Measurements from ENCODE around the gene PATE3.

The PATE3 gene
- total RNA-seq, result 0 to 0.04 (median 0) reads per million in 18 experiments

GRCh38 chr11:125787827-125788226, at the start of gene PATE3:
PATE3 (plus strand) TSS chr11:125788127; CDS start chr11:125788152, 25 bp downstream.
- no peak for DNase-seq

GRCh38 chr11:125740617-125741016, 47.3 kb upstream of the PATE3 start:
- no peak for DNase-seq

GRCh38 chr11:125743681-125744080, 44.2 kb upstream of the PATE3 start:
- no peak for DNase-seq

GRCh38 chr11:125745979-125746378, 41.9 kb upstream of the PATE3 start, which contains the start of gene PATE1:
PATE1 (plus strand) TSS chr11:125746279; CDS start chr11:125746305, 26 bp downstream.
- no peak for DNase-seq

GRCh38 chr11:125750629-125751028, 37.3 kb upstream of the PATE3 start:
- no peak for DNase-seq

GRCh38 chr11:125756050-125756449, 31.9 kb upstream of the PATE3 start:
- no peak for DNase-seq

GRCh38 chr11:125762445-125762844, 25.5 kb upstream of the PATE3 start:
- no peak for DNase-seq

- no peak for DNase-seq
These were observed 24.4 kb upstream of the PATE3 start for GRCh38 chr11:125763483-125763882.

GRCh38 chr11:125766251-125766650, 21.7 kb upstream of the PATE3 start:
- no peak for DNase-seq

- DNase-seq, result no peak
These were observed 19.4 kb upstream of the PATE3 start for GRCh38 chr11:125768336-125769046.

- DNase-seq, result no peak
These were observed 17.3 kb upstream of the PATE3 start for GRCh38 chr11:125770583-125770982.

GRCh38 chr11:125772834-125773505, 15.0 kb upstream of the PATE3 start:
- DNase-seq, result no peak

GRCh38 chr11:125773516-125773915, 14.4 kb upstream of the PATE3 start:
- DNase-seq, result no peak

GRCh38 chr11:125777309-125777708, 10.6 kb upstream of the PATE3 start:
- DNase-seq, result no peak

- DNase-seq, result no peak
These were observed 9.2 kb upstream of the PATE3 start, which contains the start of gene PATE2 for GRCh38 chr11:125778728-125779127. PATE2 (minus strand) TSS chr11:125778828; CDS start chr11:125778773, 55 bp downstream.

GRCh38 chr11:125784678-125785077, 3.2 kb upstream of the PATE3 start:
- no peak for DNase-seq

GRCh38 chr11:125790825-125791224, 2.9 kb downstream of the PATE3 start:
- DNase-seq, result no peak

GRCh38 chr11:125797641-125798040, 9.7 kb downstream of the PATE3 start:
- DNase-seq, result no peak

GRCh38 chr11:125799808-125800207, 11.9 kb downstream of the PATE3 start:
- DNase-seq, result no peak

GRCh38 chr11:125802387-125802786, 14.5 kb downstream of the PATE3 start:
- no peak for DNase-seq

- DNase-seq, result no peak
These were observed 20.0 kb downstream of the PATE3 start for GRCh38 chr11:125807909-125808308.

GRCh38 chr11:125833016-125833415, 45.1 kb downstream of the PATE3 start, which contains the start of gene PATE4:
PATE4 (plus strand) TSS chr11:125833316; CDS start chr11:125833360, 44 bp downstream.
- DNase-seq, result no peak

GRCh38 chr11:125835748-125836147, 47.8 kb downstream of the PATE3 start:
- DNase-seq, result no peak

Measured in inflammatory macrophage (primary cell).